Measurements from ENCODE around the gene ASTN1.

The ASTN1 gene

DNA sequence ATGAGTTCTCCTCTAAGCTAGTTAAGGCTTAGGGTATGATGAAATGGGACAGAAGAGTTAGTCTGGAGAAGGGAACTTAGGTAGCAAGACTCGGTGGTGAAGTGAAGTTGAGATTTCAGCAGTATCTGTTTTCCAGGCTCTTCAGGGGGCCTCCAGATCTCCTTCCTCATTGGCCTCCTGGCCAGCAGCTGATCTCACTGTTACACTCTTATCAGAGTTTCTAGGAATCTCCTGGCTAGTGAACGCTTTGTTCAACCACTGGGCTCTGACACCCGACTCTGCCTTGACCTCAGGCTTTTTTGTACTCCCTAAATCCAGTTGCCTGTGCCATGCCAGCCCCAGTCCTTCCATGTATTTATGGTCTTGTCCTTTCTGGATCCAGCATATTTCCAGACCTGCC, 311.0 kb downstream of the ASTN1 start:
- no peaks in the 10 kb centered on the region for H3K27me3 ChIP-seq (ENCODE audit: control insufficient read depth, insufficient read depth, low read length)
- H3K9me3 ChIP-seq (ENCODE audit: control insufficient read depth, insufficient read depth, low read length): no peaks in the 10 kb centered on the region
- no peak overlapping the region for H3K4me3 ChIP-seq (ENCODE audit: low read depth, low read length)
- H3K4me1 ChIP-seq (ENCODE audit: control insufficient read depth, insufficient read depth, low read length): no peaks in the 10 kb centered on the region
- H3K36me3 ChIP-seq (ENCODE audit: control insufficient read depth, insufficient read depth, low read length): no peaks in the 10 kb centered on the region
- no peak overlapping the region for H3K9ac ChIP-seq (ENCODE audit: low read depth, low read length)

DNA sequence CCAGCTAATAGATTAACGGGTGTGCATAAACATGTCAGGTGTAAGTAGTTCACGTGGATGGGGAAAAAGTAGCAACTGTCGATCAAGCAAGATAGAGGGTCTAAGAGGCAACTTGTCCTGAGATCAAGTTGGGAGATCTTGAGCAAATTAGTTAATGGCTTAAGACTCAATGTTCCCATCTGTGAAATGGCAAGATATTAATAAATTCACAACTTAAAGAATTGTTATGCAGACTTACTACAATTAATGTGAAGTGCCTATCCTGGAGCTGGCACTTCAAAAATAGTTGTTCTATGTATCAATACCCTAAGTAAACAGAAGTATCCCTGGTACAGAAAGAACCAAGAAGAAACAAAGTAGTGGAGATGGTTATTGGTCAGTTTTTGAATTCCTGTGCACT, 312.4 kb downstream of the ASTN1 start:
- Histone ChIP-seq H3K4me1 (ENCODE audit: control insufficient read depth, insufficient read depth, low read length) (no peaks in the 10 kb centered on the region), H3K27me3 (ENCODE audit: control insufficient read depth, insufficient read depth, low read length) (no peaks in the 10 kb centered on the region), H3K9me3 (ENCODE audit: control insufficient read depth, insufficient read depth, low read length) (no peaks in the 10 kb centered on the region), H3K36me3 (ENCODE audit: control insufficient read depth, insufficient read depth, low read length) (no peaks in the 10 kb centered on the region), H3K9ac (ENCODE audit: low read depth, low read length) (no peak overlapping the region), H3K4me3 (ENCODE audit: low read depth, low read length) (no peak overlapping the region)

DNA sequence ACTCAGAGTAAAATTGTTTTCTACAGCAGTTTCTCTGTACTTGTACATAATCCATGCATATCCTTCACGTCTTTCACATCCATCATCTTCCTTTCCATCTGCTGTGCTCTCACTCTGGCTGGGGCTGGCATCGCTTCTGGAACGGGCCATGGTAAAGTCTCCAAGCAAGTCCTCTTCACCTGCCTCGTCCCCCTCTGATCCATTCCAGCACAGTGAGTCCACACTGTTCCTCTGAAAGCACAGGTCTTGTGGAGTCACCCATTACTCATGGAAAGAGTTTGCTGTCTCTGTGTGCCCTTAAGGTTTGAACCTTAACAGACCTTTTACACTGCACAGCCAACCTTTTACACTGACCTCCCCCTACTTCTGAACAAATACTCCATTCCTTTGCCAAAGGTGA, 313.6 kb downstream of the ASTN1 start:
- no peak overlapping the region for H3K4me3 ChIP-seq (ENCODE audit: low read depth, low read length)
- H3K36me3 ChIP-seq (ENCODE audit: control insufficient read depth, insufficient read depth, low read length): no peaks in the 10 kb centered on the region
- H3K27me3 ChIP-seq (ENCODE audit: control insufficient read depth, insufficient read depth, low read length): no peaks in the 10 kb centered on the region
- H3K9ac ChIP-seq (ENCODE audit: low read depth, low read length): no peak overlapping the region
- no peaks in the 10 kb centered on the region for H3K4me1 ChIP-seq (ENCODE audit: control insufficient read depth, insufficient read depth, low read length)
- no peaks in the 10 kb centered on the region for H3K9me3 ChIP-seq (ENCODE audit: control insufficient read depth, insufficient read depth, low read length)

DNA sequence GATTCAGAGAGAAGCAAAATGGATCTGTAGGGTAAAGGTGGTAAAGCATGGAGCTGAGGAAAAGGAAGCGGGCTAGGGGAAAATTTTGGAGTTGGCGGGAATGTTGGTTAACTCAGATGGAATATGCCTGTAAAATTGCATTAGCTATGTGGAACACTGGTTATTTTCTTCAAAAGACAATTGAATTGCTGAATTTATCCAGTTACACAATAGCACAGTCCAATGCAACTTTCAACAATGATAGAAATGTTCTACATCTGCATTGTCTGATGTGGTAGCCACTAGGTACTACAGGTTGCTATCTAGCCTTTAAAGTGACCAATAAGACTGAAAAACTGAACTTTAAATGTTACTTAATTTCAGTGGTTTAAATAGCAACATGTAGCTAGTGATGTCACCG, 315.2 kb downstream of the ASTN1 start:
- H3K9me3 ChIP-seq (ENCODE audit: control insufficient read depth, insufficient read depth, low read length): no peaks in the 10 kb centered on the region
- H3K36me3 ChIP-seq (ENCODE audit: control insufficient read depth, insufficient read depth, low read length): no peaks in the 10 kb centered on the region
- no peak overlapping the region for H3K4me3 ChIP-seq (ENCODE audit: low read depth, low read length)
- no peaks in the 10 kb centered on the region for H3K27me3 ChIP-seq (ENCODE audit: control insufficient read depth, insufficient read depth, low read length)
- H3K9ac ChIP-seq (ENCODE audit: low read depth, low read length): no peak overlapping the region
- H3K4me1 ChIP-seq (ENCODE audit: control insufficient read depth, insufficient read depth, low read length): no peaks in the 10 kb centered on the region

DNA sequence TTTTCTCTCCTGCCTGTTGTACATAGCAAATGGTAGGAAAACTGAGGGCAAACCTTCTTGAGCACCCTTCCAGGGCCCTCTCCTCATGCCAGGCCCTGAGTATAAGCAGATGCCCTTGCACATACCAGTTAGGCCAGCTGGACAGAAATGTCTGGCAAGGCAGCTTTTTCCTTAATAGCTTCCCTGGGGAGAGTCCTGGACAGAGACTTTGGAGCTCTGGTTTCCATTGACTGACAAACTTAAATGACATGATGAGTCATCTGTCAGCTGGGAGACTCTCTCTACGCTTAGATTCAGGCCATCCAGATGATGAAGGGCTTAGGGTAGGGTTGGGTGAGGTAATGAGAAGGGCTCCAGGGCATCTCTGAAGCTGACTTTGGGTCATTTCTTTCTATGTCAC, 317.5 kb downstream of the ASTN1 start:
- Histone ChIP-seq H3K27me3 (ENCODE audit: control insufficient read depth, insufficient read depth, low read length) (no peaks in the 10 kb centered on the region), H3K9me3 (ENCODE audit: control insufficient read depth, insufficient read depth, low read length) (no peaks in the 10 kb centered on the region), H3K36me3 (ENCODE audit: control insufficient read depth, insufficient read depth, low read length) (no peaks in the 10 kb centered on the region), H3K9ac (ENCODE audit: low read depth, low read length) (no peak overlapping the region), H3K4me3 (ENCODE audit: low read depth, low read length) (no peak overlapping the region), H3K4me1 (ENCODE audit: control insufficient read depth, insufficient read depth, low read length) (no peaks in the 10 kb centered on the region)

DNA sequence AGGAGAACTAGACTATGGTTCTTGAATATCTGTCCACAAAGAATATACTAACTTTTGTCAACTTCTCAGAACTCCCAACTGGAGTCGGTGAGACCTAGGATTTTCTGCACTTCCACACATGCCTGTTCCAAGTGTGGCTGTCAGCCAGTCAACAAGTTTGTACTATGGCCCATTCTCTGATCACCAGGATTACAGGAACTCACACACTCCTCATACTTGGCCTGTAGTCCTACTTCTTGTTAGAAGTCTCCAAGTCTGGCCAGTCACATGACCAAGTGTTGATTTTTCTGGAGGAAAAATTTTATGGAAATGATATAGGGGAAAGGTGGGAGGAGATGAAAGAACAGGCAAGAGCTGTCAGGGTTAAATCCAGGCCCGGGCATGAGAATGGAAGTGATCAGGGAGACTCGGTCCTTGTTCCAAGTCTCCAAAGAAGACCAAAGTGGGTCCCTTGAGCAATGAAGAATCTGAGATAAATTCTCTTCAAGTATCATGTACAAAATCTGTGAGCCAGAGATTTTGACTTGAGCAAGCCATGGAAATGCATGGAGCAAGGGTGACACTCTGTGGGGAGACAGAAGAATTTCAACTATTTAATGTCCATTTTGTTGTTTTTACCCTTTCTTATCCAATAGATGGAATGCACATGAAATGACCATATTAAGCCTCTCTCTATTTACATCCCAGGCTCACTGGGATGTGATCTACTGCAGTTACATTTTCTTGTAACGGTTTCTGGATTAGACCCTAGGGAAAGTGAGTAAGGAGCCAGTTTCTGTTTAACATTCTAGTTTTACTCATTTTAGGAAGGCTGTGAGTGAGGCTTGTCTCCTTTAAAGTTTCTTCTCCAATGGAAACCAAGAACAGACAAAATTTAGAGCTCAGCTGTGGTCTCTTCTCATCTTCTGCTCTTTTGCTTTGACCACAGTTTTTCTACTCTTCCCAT, 320.9 kb downstream of the ASTN1 start:
- H3K9ac ChIP-seq (ENCODE audit: low read depth, low read length): no peak overlapping the region
- H3K27me3 ChIP-seq (ENCODE audit: control insufficient read depth, insufficient read depth, low read length): no peaks in the 10 kb centered on the region
- no peak overlapping the region for H3K4me3 ChIP-seq (ENCODE audit: low read depth, low read length)
- no peaks in the 10 kb centered on the region for H3K9me3 ChIP-seq (ENCODE audit: control insufficient read depth, insufficient read depth, low read length)
- H3K4me1 ChIP-seq (ENCODE audit: control insufficient read depth, insufficient read depth, low read length): no peaks in the 10 kb centered on the region
- no peaks in the 10 kb centered on the region for H3K36me3 ChIP-seq (ENCODE audit: control insufficient read depth, insufficient read depth, low read length)

DNA sequence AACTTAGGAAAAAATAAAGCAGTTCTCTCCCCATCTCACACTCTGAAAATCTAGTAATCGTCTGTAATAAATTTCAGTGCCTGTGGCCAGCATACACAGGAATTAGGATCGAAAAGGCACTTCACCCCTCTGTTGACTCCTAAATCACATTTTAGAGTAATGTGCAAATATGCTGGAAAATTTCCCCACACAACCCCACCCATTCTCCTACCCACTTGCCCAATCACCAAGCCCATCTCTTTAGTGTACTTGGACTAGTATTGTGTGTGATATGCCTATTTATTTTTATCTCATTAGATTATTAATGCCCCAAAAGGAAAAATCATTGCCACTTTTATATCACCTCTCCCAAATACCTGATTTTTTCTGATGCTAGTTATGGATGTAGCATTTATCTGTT, 323.3 kb downstream of the ASTN1 start:
- Histone ChIP-seq H3K9ac (ENCODE audit: low read depth, low read length) (no peak overlapping the region), H3K27me3 (ENCODE audit: control insufficient read depth, insufficient read depth, low read length) (no peaks in the 10 kb centered on the region), H3K9me3 (ENCODE audit: control insufficient read depth, insufficient read depth, low read length) (no peaks in the 10 kb centered on the region), H3K4me1 (ENCODE audit: control insufficient read depth, insufficient read depth, low read length) (no peaks in the 10 kb centered on the region), H3K36me3 (ENCODE audit: control insufficient read depth, insufficient read depth, low read length) (no peaks in the 10 kb centered on the region), H3K4me3 (ENCODE audit: low read depth, low read length) (no peak overlapping the region)

DNA sequence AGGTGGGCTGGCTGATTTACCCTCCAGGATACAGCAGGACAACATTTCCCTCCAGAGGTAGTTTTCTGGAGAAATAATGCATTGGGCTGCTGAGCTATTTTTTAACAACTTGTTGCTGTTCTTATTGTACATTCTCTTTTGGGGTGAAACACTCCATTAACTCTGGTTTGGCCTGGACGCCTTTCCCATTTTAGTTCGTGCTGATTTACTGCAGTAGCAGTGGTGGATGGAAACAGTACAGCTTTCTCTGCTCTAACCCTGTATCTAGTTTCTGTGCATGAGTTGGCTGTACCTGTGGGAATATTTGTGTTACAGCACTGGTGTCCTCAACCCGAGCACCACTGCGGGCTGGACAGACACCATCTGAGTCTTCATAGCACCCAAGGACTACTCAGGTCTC, 325.3 kb downstream of the ASTN1 start:
- Histone ChIP-seq H3K9ac (ENCODE audit: low read depth, low read length) (no peak overlapping the region), H3K27me3 (ENCODE audit: control insufficient read depth, insufficient read depth, low read length) (no peaks in the 10 kb centered on the region), H3K4me1 (ENCODE audit: control insufficient read depth, insufficient read depth, low read length) (no peaks in the 10 kb centered on the region)

DNA sequence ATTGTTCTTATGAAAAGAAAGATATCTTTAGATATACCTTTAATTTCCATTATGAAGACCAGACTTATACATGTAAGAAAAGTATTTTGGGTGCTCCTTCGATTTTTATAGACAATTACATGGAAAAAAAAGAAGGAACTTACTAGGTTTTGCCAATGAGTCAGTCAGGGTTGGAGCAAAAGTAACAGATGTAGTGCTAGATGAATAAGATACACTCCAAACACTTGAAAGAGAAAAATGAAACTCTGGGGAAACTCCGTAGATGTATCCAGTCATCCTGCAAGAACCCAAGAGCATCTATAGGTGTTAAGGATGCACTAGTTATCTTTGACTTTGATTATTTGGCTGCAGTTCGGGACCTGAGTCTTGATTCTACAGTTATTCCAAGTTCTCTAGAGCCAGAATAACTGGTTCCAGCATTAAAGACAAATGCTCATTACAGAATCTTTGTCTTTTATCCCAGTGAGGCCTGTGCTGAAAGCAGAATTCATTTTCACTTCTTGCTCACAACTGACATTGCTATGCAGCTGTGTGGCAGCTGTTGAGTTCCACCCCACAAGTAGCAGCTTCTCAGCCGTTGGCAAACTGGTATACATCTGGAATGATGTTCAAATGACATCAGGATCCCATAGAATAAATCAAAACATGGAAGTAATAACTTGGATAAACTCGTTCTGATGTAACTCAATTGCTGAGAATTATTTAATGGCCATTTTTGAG, 326.1 kb downstream of the ASTN1 start:
- H3K9me3 ChIP-seq (ENCODE audit: control insufficient read depth, insufficient read depth, low read length): no peaks in the 10 kb centered on the region
- H3K27me3 ChIP-seq (ENCODE audit: control insufficient read depth, insufficient read depth, low read length): no peaks in the 10 kb centered on the region
- H3K4me3 ChIP-seq (ENCODE audit: low read depth, low read length): no peak overlapping the region
- no peak overlapping the region for H3K9ac ChIP-seq (ENCODE audit: low read depth, low read length)
- no peaks in the 10 kb centered on the region for H3K4me1 ChIP-seq (ENCODE audit: control insufficient read depth, insufficient read depth, low read length)
- H3K36me3 ChIP-seq (ENCODE audit: control insufficient read depth, insufficient read depth, low read length): no peaks in the 10 kb centered on the region

More for the DNA sequence above, 325.3 kb downstream of the ASTN1 start:
- H3K36me3 ChIP-seq (ENCODE audit: control insufficient read depth, insufficient read depth, low read length): no peaks in the 10 kb centered on the region
- no peaks in the 10 kb centered on the region for H3K9me3 ChIP-seq (ENCODE audit: control insufficient read depth, insufficient read depth, low read length)
- H3K4me3 ChIP-seq (ENCODE audit: low read depth, low read length): no peak overlapping the region

DNA sequence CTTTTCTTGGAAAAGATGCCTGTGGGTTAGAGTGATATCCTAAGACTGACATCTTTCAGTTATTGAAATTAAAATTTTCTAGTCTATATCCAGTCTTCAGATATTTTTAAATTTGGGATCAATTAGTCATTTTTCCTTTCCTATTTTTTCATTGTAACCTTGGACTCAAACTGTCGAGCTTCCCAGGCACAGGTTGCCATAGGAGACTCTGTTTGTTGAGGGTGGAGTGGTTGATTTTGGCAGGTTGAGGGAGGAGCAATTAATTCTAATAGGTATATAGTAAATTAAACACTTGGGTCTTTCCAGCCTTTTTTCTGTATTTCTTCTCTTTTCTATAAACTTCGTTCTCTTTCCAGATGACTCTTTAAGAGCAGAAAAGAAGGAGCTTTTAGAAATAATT, 326.8 kb downstream of the ASTN1 start:
- no peak overlapping the region for H3K4me3 ChIP-seq (ENCODE audit: low read depth, low read length)
- no peaks in the 10 kb centered on the region for H3K4me1 ChIP-seq (ENCODE audit: control insufficient read depth, insufficient read depth, low read length)
- no peaks in the 10 kb centered on the region for H3K27me3 ChIP-seq (ENCODE audit: control insufficient read depth, insufficient read depth, low read length)
- no peaks in the 10 kb centered on the region for H3K9me3 ChIP-seq (ENCODE audit: control insufficient read depth, insufficient read depth, low read length)
- no peak overlapping the region for H3K9ac ChIP-seq (ENCODE audit: low read depth, low read length)
- H3K36me3 ChIP-seq (ENCODE audit: control insufficient read depth, insufficient read depth, low read length): no peaks in the 10 kb centered on the region

DNA sequence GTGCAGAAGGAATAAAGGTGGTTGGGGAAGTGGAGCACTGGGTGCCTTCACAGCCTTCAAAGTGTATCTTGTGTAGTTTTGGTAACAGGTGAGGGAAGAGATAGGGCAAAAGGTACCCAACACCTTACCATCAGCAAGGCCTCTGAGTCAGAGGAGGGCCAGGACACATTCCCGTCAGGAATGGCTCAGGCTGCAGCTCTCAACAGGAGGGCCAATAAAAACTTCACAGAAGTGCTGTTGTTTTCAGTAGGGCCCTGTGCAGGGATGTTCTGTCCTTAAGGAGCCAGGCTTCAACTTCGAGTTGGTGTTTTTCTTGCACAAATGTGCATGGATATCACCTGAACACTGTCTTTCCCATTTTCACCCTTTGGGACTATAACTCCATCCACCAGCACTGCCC, 333.4 kb downstream of the ASTN1 start:
- no peak overlapping the region for H3K9ac ChIP-seq (ENCODE audit: low read depth, low read length)
- no peak overlapping the region for H3K4me3 ChIP-seq (ENCODE audit: low read depth, low read length)
- no peaks in the 10 kb centered on the region for H3K9me3 ChIP-seq (ENCODE audit: control insufficient read depth, insufficient read depth, low read length)
- no peaks in the 10 kb centered on the region for H3K36me3 ChIP-seq (ENCODE audit: control insufficient read depth, insufficient read depth, low read length)
- no peaks in the 10 kb centered on the region for H3K4me1 ChIP-seq (ENCODE audit: control insufficient read depth, insufficient read depth, low read length)
- no peaks in the 10 kb centered on the region for H3K27me3 ChIP-seq (ENCODE audit: control insufficient read depth, insufficient read depth, low read length)

DNA sequence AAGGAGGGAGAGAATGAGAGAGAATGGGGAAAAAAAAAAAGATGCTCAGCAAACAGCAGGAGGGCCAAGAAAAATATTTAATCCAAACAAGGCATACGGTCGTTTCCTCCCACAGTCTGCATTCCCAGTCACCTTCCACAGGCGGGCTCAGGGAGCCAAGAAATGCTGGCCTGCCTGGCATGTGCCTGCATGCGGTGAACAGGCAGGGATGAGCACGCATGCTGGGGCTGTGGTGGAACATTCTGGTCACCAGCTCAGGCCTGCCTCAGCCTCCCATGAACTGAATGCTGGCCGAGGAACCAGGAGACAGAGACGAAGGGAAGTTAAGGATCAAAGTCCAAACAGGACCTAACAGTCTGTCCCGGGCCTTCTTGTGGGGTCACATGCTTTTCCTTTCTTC, 335.3 kb downstream of the ASTN1 start:
- no peak overlapping the region for H3K9ac ChIP-seq (ENCODE audit: low read depth, low read length)
- no peaks in the 10 kb centered on the region for H3K36me3 ChIP-seq (ENCODE audit: control insufficient read depth, insufficient read depth, low read length)
- no peaks in the 10 kb centered on the region for H3K27me3 ChIP-seq (ENCODE audit: control insufficient read depth, insufficient read depth, low read length)
- H3K4me3 ChIP-seq (ENCODE audit: low read depth, low read length): no peak overlapping the region
- no peaks in the 10 kb centered on the region for H3K4me1 ChIP-seq (ENCODE audit: control insufficient read depth, insufficient read depth, low read length)
- no peaks in the 10 kb centered on the region for H3K9me3 ChIP-seq (ENCODE audit: control insufficient read depth, insufficient read depth, low read length)

Data from iPS-15b (cell line).